Loucy (cell line): Measurements from ENCODE around the gene KRT82.

Experiments used
- H2AFZ ChIP-seq: fragments of 200-600 bp; sonication (generic); 2 replicates; pipeline ENCODE4 v1.6.0; 2016; ENCODE audit warnings: antibody characterized with exemption, mild to moderate bottlenecking, low read length, moderate library complexity
- H3F3A ChIP-seq: fragments of 200-600 bp; 2 replicates; pipeline ENCODE4 v1.6.0; 2016; ENCODE audit warnings: antibody characterized with exemption, low read depth, mild to moderate bottlenecking
- H3K27me3 ChIP-seq: fragments of 200-600 bp; sonication (generic); 2 replicates; pipeline ENCODE4 v1.6.1; 2014; ENCODE audit warnings: low read length, mild to moderate bottlenecking; ENCODE audit not compliant: insufficient read depth, poor library complexity, severe bottlenecking
- H3K36me3 ChIP-seq: fragments of 200-600 bp; sonication (generic); 2 replicates; pipeline ENCODE4 v1.6.1; 2016; ENCODE audit warnings: low read length; ENCODE audit not compliant: insufficient read depth
- H3K4me1 ChIP-seq: fragments of 200-600 bp; sonication (generic); 2 replicates; pipeline ENCODE4 v1.5.1; 2014; ENCODE audit warnings: low read length, mild to moderate bottlenecking; ENCODE audit not compliant: insufficient read depth, poor library complexity, severe bottlenecking
- H3K4me2 ChIP-seq: fragments of 200-600 bp; sonication (generic); 2 replicates; pipeline ENCODE4 v1.6.0; 2014; ENCODE audit warnings: antibody characterized with exemption, low read length, low read depth, mild to moderate bottlenecking; ENCODE audit not compliant: poor library complexity, severe bottlenecking
- H3K4me3 ChIP-seq: fragments of 200-600 bp; sonication (generic); 2 replicates; pipeline ENCODE4 v1.5.1; 2014; ENCODE audit warnings: low read length, mild to moderate bottlenecking, mixed read lengths; ENCODE audit not compliant: poor library complexity, severe bottlenecking
- H3K79me2 ChIP-seq: fragments of 200-600 bp; sonication (generic); 2 replicates; pipeline ENCODE4 v1.6.1; 2014; ENCODE audit warnings: low read length; ENCODE audit not compliant: insufficient read depth
- H3K9ac ChIP-seq: fragments of 200-600 bp; sonication (generic); 2 replicates; pipeline ENCODE4 v1.6.0; 2014; ENCODE audit warnings: mild to moderate bottlenecking, low read depth, low read length, moderate library complexity; ENCODE audit not compliant: poor library complexity, severe bottlenecking
- H3K9me2 ChIP-seq: fragments of 200-600 bp; sonication (generic); replicated peaks from 2 replicates; pipeline ENCODE4 v1.6.1; 2016; ENCODE audit warnings: low read depth, low read length, mixed read lengths
- H3K9me3 ChIP-seq: fragments of 200-600 bp; sonication (generic); 2 replicates; pipeline ENCODE4 v1.6.1; 2014; ENCODE audit warnings: mild to moderate bottlenecking, antibody characterized with exemption, low read length, low read depth; ENCODE audit not compliant: insufficient read depth
- H4K20me1 ChIP-seq: fragments of 200-600 bp; sonication (generic); 2 replicates; pipeline ENCODE4 v1.6.0; 2014; ENCODE audit warnings: antibody characterized with exemption, low read length, mild to moderate bottlenecking; ENCODE audit not compliant: insufficient read depth, poor library complexity, severe bottlenecking
- CTCF ChIP-seq: fragments of 200-600 bp; sonication (generic); conservative IDR thresholded peaks from 2 replicates; pipeline ENCODE4 v1.5.1; 2014; ENCODE audit warnings: mild to moderate bottlenecking, antibody characterized with exemption, low read length
- EZH2phosphoT487 ChIP-seq: fragments of 200-600 bp; IDR thresholded peaks from 2 replicates; pipeline ENCODE4 v1.6.1; 2018; ENCODE audit warnings: antibody characterized with exemption, mild to moderate bottlenecking, moderate library complexity, borderline replicate concordance

Gene KRT82

GRCh38 chr12:52439845-52440244, 33.7 kb upstream of the KRT82 start:
- Histone ChIP-seq H3K79me2 (no peaks in the 10 kb centered on the region), H3K36me3 (no peaks in the 10 kb centered on the region), H3K9me2 (no peaks in the 10 kb centered on the region), H3K4me1 (no peaks in the 10 kb centered on the region), H3K4me2 (no peak overlapping the region), H3K9me3 (no peaks in the 10 kb centered on the region), H3K27me3 (no peaks in the 10 kb centered on the region), H3K9ac (no peak overlapping the region), H3K4me3 (no peak overlapping the region), H3F3A (no peaks in the 10 kb centered on the region), H4K20me1 (no peaks in the 10 kb centered on the region), H2AFZ (no peak overlapping the region)
- TF ChIP-seq EZH2phosphoT487, result no peak
- TF ChIP-seq CTCF, result no peak

GRCh38 chr12:52439420-52439819, 33.3 kb upstream of the KRT82 start:
- Histone ChIP-seq H3F3A (no peaks in the 10 kb centered on the region), H3K4me1 (no peaks in the 10 kb centered on the region), H3K9me2 (no peaks in the 10 kb centered on the region), H2AFZ (no peak overlapping the region), H4K20me1 (no peaks in the 10 kb centered on the region), H3K79me2 (no peaks in the 10 kb centered on the region), H3K4me3 (no peak overlapping the region), H3K27me3 (no peaks in the 10 kb centered on the region), H3K36me3 (no peaks in the 10 kb centered on the region), H3K9ac (no peak overlapping the region), H3K9me3 (no peaks in the 10 kb centered on the region), H3K4me2 (no peak overlapping the region)
- no peak for TF ChIP-seq CTCF
- TF ChIP-seq EZH2phosphoT487, result no peak

- Histone ChIP-seq H3K9me2 (no peaks in the 10 kb centered on the region), H2AFZ (no peak overlapping the region), H4K20me1 (no peaks in the 10 kb centered on the region), H3K4me1 (no peaks in the 10 kb centered on the region), H3K79me2 (no peaks in the 10 kb centered on the region), H3K36me3 (no peaks in the 10 kb centered on the region), H3K9me3 (no peaks in the 10 kb centered on the region), H3K27me3 (no peaks in the 10 kb centered on the region), H3K9ac (no peak overlapping the region), H3K4me2 (no peak overlapping the region), H3F3A (no peaks in the 10 kb centered on the region), H3K4me3 (no peak overlapping the region)
- TF ChIP-seq EZH2phosphoT487 (no peak), CTCF (no peak)
These were observed 32.5 kb upstream of the KRT82 start for GRCh38 chr12:52438305-52439301.
